ENCODE results near the gene LEKR1. TPM values are rescaled to one million over a fixed set of nuclear protein-coding genes. Genes with fewer than 3 reads are reported as not detected.

Gene LEKR1
- total RNA-seq, 2 experiments from 2014 or later, result 0.16 TPM; not detected in 1

- intact Hi-C loops (cut with micrococcal nuclease; ENCODE audit: unreplicated experiment), result no loop called here
- H4K20me1 ChIP-seq (ENCODE audit: insufficient read depth, low read length), result no peaks in the 10 kb centered on the region
- TF ChIP-seq EZH2phosphoT487 (IDR thresholded peaks at IDR 0.05; ENCODE audit: borderline replicate concordance, low read depth, low read length), result no peak
- TF ChIP-seq CTCF (conservative IDR thresholded peaks at IDR 0.05; ENCODE audit: low read length), result no peak
- no peaks in the 10 kb centered on the region for H3K9me2 ChIP-seq (ENCODE audit: insufficient read depth, low read length)
- H3K4me3 ChIP-seq (ENCODE audit: low read depth, low read length, poor library complexity, severe bottlenecking), result no peak overlapping the region
- H3K79me2 ChIP-seq (ENCODE audit: insufficient read depth, low read depth, low read length), result no peaks in the 10 kb centered on the region
- H3K4me2 ChIP-seq (ENCODE audit: low read length), result no peak overlapping the region
- no peak overlapping the region for H2AFZ ChIP-seq (ENCODE audit: low read length)
- H3K9me3 ChIP-seq (ENCODE audit: low read length), result no peaks in the 10 kb centered on the region
- POLR2A ChIA-PET, result interaction anchor here (1.1 kb wide), 1 partner anchor 12 kb away, joined by 3 read pairs; no protein-coding TSS in a partner anchor
- no peaks in the 10 kb centered on the region for H3K36me3 ChIP-seq (ENCODE audit: insufficient read depth, low read length)
- DNase-seq (ENCODE audit: low spot score), result no peak
- no TSS peak for BruUV-seq (replicated peaks)
- CTCF ChIA-PET (ENCODE audit: unreplicated experiment), result no interaction called here
- no peak overlapping the region for H3K27ac ChIP-seq (ENCODE audit: low read depth, low read length, poor library complexity, severe bottlenecking)
- H3K4me1 ChIP-seq (ENCODE audit: insufficient read depth, low read length, poor library complexity, severe bottlenecking), result no peaks in the 10 kb centered on the region
Observed at GRCh38 chr3:156787001-156787400, 39.2 kb upstream of the LEKR1 start.

- no peaks in the 10 kb centered on the region for H3K36me3 ChIP-seq (ENCODE audit: insufficient read depth, low read length)
- H3K9me2 ChIP-seq (ENCODE audit: insufficient read depth, low read length), result no peaks in the 10 kb centered on the region
- TF ChIP-seq CTCF (conservative IDR thresholded peaks at IDR 0.05; ENCODE audit: low read length) (no peak), EZH2phosphoT487 (IDR thresholded peaks at IDR 0.05; ENCODE audit: borderline replicate concordance, low read depth, low read length) (no peak)
- intact Hi-C loops (cut with micrococcal nuclease; ENCODE audit: unreplicated experiment), result no loop called here
- CTCF ChIA-PET (ENCODE audit: unreplicated experiment), result no interaction called here
- H3K79me2 ChIP-seq (ENCODE audit: insufficient read depth, low read depth, low read length), result no peaks in the 10 kb centered on the region
- no peaks in the 10 kb centered on the region for H4K20me1 ChIP-seq (ENCODE audit: insufficient read depth, low read length)
- no peak overlapping the region for H2AFZ ChIP-seq (ENCODE audit: low read length)
- H3K4me1 ChIP-seq (ENCODE audit: insufficient read depth, low read length, poor library complexity, severe bottlenecking), result no peaks in the 10 kb centered on the region
- POLR2A ChIA-PET, result interaction anchor here (1.1 kb wide), 1 partner anchor 11 kb away, joined by 3 read pairs; no protein-coding TSS in a partner anchor
- DNase-seq (ENCODE audit: low spot score), result no peak
- H3K9me3 ChIP-seq (ENCODE audit: low read length), result no peaks in the 10 kb centered on the region
- no peak overlapping the region for H3K4me2 ChIP-seq (ENCODE audit: low read length)
- H3K4me3 ChIP-seq (ENCODE audit: low read depth, low read length, poor library complexity, severe bottlenecking), result no peak overlapping the region
- no peak overlapping the region for H3K27ac ChIP-seq (ENCODE audit: low read depth, low read length, poor library complexity, severe bottlenecking)
- BruUV-seq (replicated peaks), result no TSS peak
Observed at GRCh38 chr3:156787926-156788663, 38.1 kb upstream of the LEKR1 start.

- POLR2A ChIA-PET, result no interaction called here
- intact Hi-C loops (cut with micrococcal nuclease; ENCODE audit: unreplicated experiment), result no loop called here
- Histone ChIP-seq H3K36me3 (ENCODE audit: insufficient read depth, low read length) (no peaks in the 10 kb centered on the region), H3K4me3 (ENCODE audit: low read depth, low read length, poor library complexity, severe bottlenecking) (no peak overlapping the region), H3K4me1 (ENCODE audit: insufficient read depth, low read length, poor library complexity, severe bottlenecking) (no peaks in the 10 kb centered on the region), H3K9me2 (ENCODE audit: insufficient read depth, low read length) (no peaks in the 10 kb centered on the region), H3K4me2 (ENCODE audit: low read length) (no peak overlapping the region), H4K20me1 (ENCODE audit: insufficient read depth, low read length) (no peaks in the 10 kb centered on the region), H3K27ac (ENCODE audit: low read depth, low read length, poor library complexity, severe bottlenecking) (no peak overlapping the region), H3K79me2 (ENCODE audit: insufficient read depth, low read depth, low read length) (no peaks in the 10 kb centered on the region), H3K9me3 (ENCODE audit: low read length) (no peaks in the 10 kb centered on the region), H2AFZ (ENCODE audit: low read length) (no peak overlapping the region)
- no peak for TF ChIP-seq CTCF (conservative IDR thresholded peaks at IDR 0.05; ENCODE audit: low read length)
- no peak for TF ChIP-seq EZH2phosphoT487 (IDR thresholded peaks at IDR 0.05; ENCODE audit: borderline replicate concordance, low read depth, low read length)
- CTCF ChIA-PET (ENCODE audit: unreplicated experiment), result no interaction called here
- no peak for DNase-seq (ENCODE audit: low spot score)
- no TSS peak for BruUV-seq (replicated peaks)
Observed at GRCh38 chr3:156788846-156789245, 37.3 kb upstream of the LEKR1 start.

All from OCI-LY7 (cell line).